Occipital lobe (tissue), 2 donors: Measurements from ENCODE around the gene CTCFL. TPM values are rescaled to one million over a fixed set of nuclear protein-coding genes. Genes with fewer than 3 reads are reported as not detected.

Source experiments
- DNase-seq: peaks from one replicate; lab custom pipeline; 2025; lab: John Stamatoyannopoulos, UW
- total RNA-seq: library from RNA; depleted of rRNA; stranded (reverse); fragments of >200 nt; gene quantifications from one replicate; pipeline ENCODE4 v1.2.3, GENCODE V29; 2014

CTCFL gene
- total RNA-seq, 1 donor from 2014 or later, result not detected

DNA sequence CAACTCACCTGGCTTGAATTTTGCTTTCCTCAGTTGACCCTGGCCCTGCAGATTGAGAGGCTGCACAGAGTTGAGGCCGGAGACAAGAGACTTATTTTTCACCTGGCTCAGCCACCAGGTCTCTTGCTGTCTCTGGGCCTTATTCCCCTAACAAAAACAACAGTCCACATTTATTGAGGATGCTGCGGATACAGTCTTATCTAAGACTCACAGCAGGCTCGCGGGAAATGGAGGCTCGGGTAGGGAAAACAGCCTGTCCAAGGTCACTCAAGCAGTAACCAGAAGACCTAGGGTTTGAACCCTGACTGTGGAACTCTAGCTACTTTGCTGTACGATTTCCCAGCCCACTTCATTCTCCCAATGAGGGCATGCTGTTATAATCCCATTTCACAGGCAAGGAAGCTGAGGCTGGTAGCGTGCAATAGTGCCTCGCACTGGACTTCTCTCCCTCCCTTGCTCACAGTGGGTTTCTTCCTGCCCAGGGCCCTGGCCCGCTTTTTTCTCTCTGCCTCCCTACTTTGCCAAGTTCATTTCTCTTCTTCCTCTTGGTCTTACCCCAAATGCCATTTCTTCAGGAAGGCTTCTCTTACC, 76.1 kb downstream of the CTCFL start:
- no peak for DNase-seq

Other genes starting within 250 kb of the CTCFL start
- not detected for gene SPO11, start 195.3 kb downstream of the CTCFL start, total RNA-seq
- gene RAE1, start 173.9 kb downstream of the CTCFL start, total RNA-seq, result 35.2 TPM
- 11.2 TPM for gene RBM38, start 133.7 kb downstream of the CTCFL start, total RNA-seq
- 0.31 TPM for gene PCK1, start 36.0 kb upstream of the CTCFL start, total RNA-seq
- not detected for gene ZBP1, start 95.3 kb upstream of the CTCFL start, total RNA-seq
- gene PMEPA1, start 184.9 kb upstream of the CTCFL start, total RNA-seq, result 8.3 TPM